Vagina (tissue), 2 donors: Measurements from ENCODE around the gene ST6GAL2.

ENCODE experiments used
- CTCF ChIP-seq, 3 experiments: fragments of 450-650 bp in 2 of 3; fragments of 200-600 bp in 1 of 3; sonication (generic) in 1 of 3; IDR thresholded peaks; one replicate each; pipeline ENCODE4 v1.5.1; 2017 to 2019; ENCODE audit warnings: antibody characterized with exemption in 3 of 3, mild to moderate bottlenecking in 2 of 3, moderate library complexity in 2 of 3
- POLR2A ChIP-seq, 2 donors: fragments of 450-650 bp; IDR thresholded peaks; one replicate each; pipeline ENCODE4 v1.6.1; 2017; ENCODE audit warnings: antibody characterized with exemption in 2 of 2, mild to moderate bottlenecking in 2 of 2, moderate library complexity in 2 of 2
- POLR2AphosphoS5 ChIP-seq, 2 donors: sonication (generic); formaldehyde crosslinking; IDR thresholded peaks; one replicate each; pipeline ENCODE4 v1.9.0; 2017; ENCODE audit warnings: antibody characterized with exemption in 2 of 2, mild to moderate bottlenecking in 2 of 2, low read depth in 1 of 2; ENCODE audit not compliant: insufficient read depth in 1 of 2

- TF ChIP-seq CTCF (IDR thresholded peaks at IDR 0.05) = no peak
- no peak for TF ChIP-seq POLR2AphosphoS5 (IDR thresholded peaks at IDR 0.05; ENCODE audit: insufficient read depth in 1 of 2, low read depth in 1 of 2)
- TF ChIP-seq POLR2A (IDR thresholded peaks at IDR 0.05) = no peak
Measured at GRCh38 chr2:106857882-106858478, 28.0 kb downstream of the ST6GAL2 start.
